HCEC 1CT (cell line): ENCODE results near the gene DST.
A peak's percentile ranks its signal among the peaks of the same experiment; 100 is the strongest.

Source experiments
- DNase-seq: peaks from one replicate; pipeline ENCODE4 v3.0.0-alpha.2; 2017

The DST gene

GRCh38 chr6:56534680-56535419 is 107.8 kb downstream of the DST start:
- DNase-seq = no peak

GRCh38 chr6:56532766-56533551 is 109.7 kb downstream of the DST start:
- DNase-seq = no peak

GRCh38 chr6:56531839-56532595 is 110.7 kb downstream of the DST start:
- no peak for DNase-seq

GRCh38 chr6:56529594-56530191 is 113.0 kb downstream of the DST start:
- DNase-seq = no peak

GRCh38 chr6:56528412-56528841 is 114.3 kb downstream of the DST start:
- DNase-seq = peak; percentile 97

- DNase-seq = peak; percentile 71
These were observed 114.8 kb downstream of the DST start for GRCh38 chr6:56527934-56528333.

GRCh38 chr6:56526860-56527544 is 115.7 kb downstream of the DST start:
- DNase-seq = no peak

- no peak for DNase-seq
These were observed 116.5 kb downstream of the DST start for GRCh38 chr6:56525974-56526789.

- peak; percentile 92 for DNase-seq
These were observed 117.6 kb downstream of the DST start for GRCh38 chr6:56524891-56525703.

GRCh38 chr6:56522495-56523270 is 120.0 kb downstream of the DST start:
- DNase-seq = no peak

GRCh38 chr6:56521976-56522375 is 120.7 kb downstream of the DST start:
- DNase-seq = no peak

GRCh38 chr6:56521454-56521853 is 121.2 kb downstream of the DST start:
- peak; percentile 52 for DNase-seq

- no peak for DNase-seq
These were observed 122.5 kb downstream of the DST start for GRCh38 chr6:56520218-56520617.

GRCh38 chr6:56518995-56519767 is 123.5 kb downstream of the DST start:
- DNase-seq = no peak

- DNase-seq = peak; percentile 65
These were observed 125.4 kb downstream of the DST start for GRCh38 chr6:56517155-56517745.

GRCh38 chr6:56516003-56516402 is 126.7 kb downstream of the DST start:
- DNase-seq = no peak

GRCh38 chr6:56515081-56515905 is 127.4 kb downstream of the DST start:
- no peak for DNase-seq

- no peak for DNase-seq
These were observed 128.3 kb downstream of the DST start for GRCh38 chr6:56514395-56514794.
